Hypothalamus (tissue), 51 donors: Measurements from ENCODE around the gene MRPS18B.

Source experiments
- DNase-seq, 51 donors: peaks; one replicate each; lab custom pipeline; 2025; lab: John Stamatoyannopoulos, UW

Gene MRPS18B

GRCh38 chr6:30617565-30618269, at the start of gene MRPS18B:
Gene MRPS18B (plus strand): TSS chr6:30617840. CDS start chr6:30617866, 26 bp downstream.
- DNase-seq, result peak; percentile 62 to 100 (median 95)

GRCh38 chr6:30568245-30568644, 49.4 kb upstream of the MRPS18B start:
- DNase-seq, result no peak

GRCh38 chr6:30570263-30570662, 47.4 kb upstream of the MRPS18B start:
- no peak for DNase-seq

GRCh38 chr6:30570740-30571074, 46.9 kb upstream of the MRPS18B start:
- DNase-seq, result peak in 12 of 51 donors; percentile 23 to 76 (median 47)

GRCh38 chr6:30571075-30571761, 46.4 kb upstream of the MRPS18B start, which contains the start of gene ABCF1:
Gene ABCF1 (plus strand): TSS chr6:30571442. CDS start chr6:30571488, 46 bp downstream.
- peak; percentile 81 to 100 (median 97) for DNase-seq

- DNase-seq, result no peak
Measured at GRCh38 chr6:30571762-30572082, 45.9 kb upstream of the MRPS18B start.

GRCh38 chr6:30572148-30572547, 45.5 kb upstream of the MRPS18B start:
- no peak for DNase-seq

GRCh38 chr6:30573113-30573512, 44.5 kb upstream of the MRPS18B start:
- no peak for DNase-seq

GRCh38 chr6:30578051-30578450, 39.6 kb upstream of the MRPS18B start:
- no peak for DNase-seq

- no peak for DNase-seq
Measured at GRCh38 chr6:30583921-30584320, 33.7 kb upstream of the MRPS18B start.

- DNase-seq, result no peak
Measured at GRCh38 chr6:30589754-30590358, 27.8 kb upstream of the MRPS18B start.

- no peak for DNase-seq
Measured at GRCh38 chr6:30590509-30590908, 27.1 kb upstream of the MRPS18B start.

- DNase-seq, result no peak
Measured at GRCh38 chr6:30591008-30591407, 26.6 kb upstream of the MRPS18B start.

- no peak for DNase-seq
Measured at GRCh38 chr6:30592287-30592686, 25.4 kb upstream of the MRPS18B start.

- DNase-seq, result peak in 35 of 51 donors; percentile 1 to 77 (median 36)
Measured at GRCh38 chr6:30597315-30598144, 20.1 kb upstream of the MRPS18B start.

- no peak for DNase-seq
Measured at GRCh38 chr6:30598912-30599624, 18.6 kb upstream of the MRPS18B start.

- DNase-seq, result no peak
Measured at GRCh38 chr6:30599625-30600324, 17.9 kb upstream of the MRPS18B start.

- DNase-seq, result peak in 3 of 51 donors; percentile 1 to 17 (median 8)
Measured at GRCh38 chr6:30600451-30600961, 17.1 kb upstream of the MRPS18B start.

GRCh38 chr6:30601436-30601814, 16.2 kb upstream of the MRPS18B start:
- DNase-seq, result no peak
